B cell (primary cell): ENCODE data around the gene ZNF746.

Source experiments
- EZH2 ChIP-seq: IDR thresholded peaks from 2 replicates; pipeline ENCODE4 v1.6.1; 2012; ENCODE audit warnings: borderline replicate concordance, low read depth, mild to moderate bottlenecking, moderate library complexity, low read length; ENCODE audit not compliant: insufficient read depth, poor library complexity, severe bottlenecking
- TF ChIP-seq, protein P1 (sequence below): fragments of 200-600 bp; IDR thresholded peaks from one replicate; pipeline ENCODE4 v1.8.0; 2022; ENCODE audit warnings: antibody characterized with exemption, mild to moderate bottlenecking

GRCh38 chr7:149458235-149458634 is 39.4 kb downstream of the ZNF746 start:
- TF ChIP-seq, protein P1, sequence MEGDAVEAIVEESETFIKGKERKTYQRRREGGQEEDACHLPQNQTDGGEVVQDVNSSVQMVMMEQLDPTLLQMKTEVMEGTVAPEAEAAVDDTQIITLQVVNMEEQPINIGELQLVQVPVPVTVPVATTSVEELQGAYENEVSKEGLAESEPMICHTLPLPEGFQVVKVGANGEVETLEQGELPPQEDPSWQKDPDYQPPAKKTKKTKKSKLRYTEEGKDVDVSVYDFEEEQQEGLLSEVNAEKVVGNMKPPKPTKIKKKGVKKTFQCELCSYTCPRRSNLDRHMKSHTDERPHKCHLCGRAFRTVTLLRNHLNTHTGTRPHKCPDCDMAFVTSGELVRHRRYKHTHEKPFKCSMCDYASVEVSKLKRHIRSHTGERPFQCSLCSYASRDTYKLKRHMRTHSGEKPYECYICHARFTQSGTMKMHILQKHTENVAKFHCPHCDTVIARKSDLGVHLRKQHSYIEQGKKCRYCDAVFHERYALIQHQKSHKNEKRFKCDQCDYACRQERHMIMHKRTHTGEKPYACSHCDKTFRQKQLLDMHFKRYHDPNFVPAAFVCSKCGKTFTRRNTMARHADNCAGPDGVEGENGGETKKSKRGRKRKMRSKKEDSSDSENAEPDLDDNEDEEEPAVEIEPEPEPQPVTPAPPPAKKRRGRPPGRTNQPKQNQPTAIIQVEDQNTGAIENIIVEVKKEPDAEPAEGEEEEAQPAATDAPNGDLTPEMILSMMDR: no peak
- no peak for TF ChIP-seq EZH2
